ENCODE measurements around the gene AQP10. TPM values are rescaled to one million over a fixed set of nuclear protein-coding genes. Genes with fewer than 3 reads are reported as not detected.

Gene AQP10
- total and polyA plus RNA-seq, 8 donors = 0.07 to 0.09 TPM; not detected in 6

GRCh38 chr1:154351363-154352068 is 30.6 kb downstream of the AQP10 start:
- Histone ChIP-seq H3K9me3 (no peaks in the 10 kb centered on the region), H3K4me3 (no peak overlapping the region), H3K27ac (peak overlapping the region in 3 of 4 donors; percentile 63 to 76 (median 75)), H3K27me3 (no peaks in the 10 kb centered on the region), H3K4me1 (peaks cover 12 to 23% (median 19%) of the 10 kb centered on the region in 3 donors), H3K36me3 (peaks cover 0 to 2% (median 0%) of the 10 kb centered on the region in 3 donors)
- FAIRE-seq (no peak), DNase-seq (peak in 4 of 6 donors; percentile 55 to 72 (median 66)), ATAC-seq (peak; percentile 35 to 62 (median 46))
- intact Hi-C loops (cut with DNase I) = no loop called here
- no peak for TF ChIP-seq CTCF (IDR thresholded peaks at IDR 0.05)
- WGBS, 2 donors = 22 to 24% methylated on average over 14 of the region's 14 CpGs

GRCh38 chr1:154352245-154352580 is 31.3 kb downstream of the AQP10 start:
- Histone ChIP-seq H3K9me3 (no peaks in the 10 kb centered on the region), H3K36me3 (no peaks in the 10 kb centered on the region), H3K4me3 (peak overlapping the region; percentile 18 to 47 (median 30)), H3K27me3 (no peaks in the 10 kb centered on the region), H3K27ac (peak overlapping the region; percentile 49 to 76 (median 69)), H3K4me1 (peaks cover 12 to 23% (median 19%) of the 10 kb centered on the region in 3 donors)
- ATAC-seq (peak in 1 of 4 donors; percentile 0), FAIRE-seq (no peak), DNase-seq (no peak)
- WGBS, 2 donors = 23 to 24% methylated on average over 9 of the region's 9 CpGs
- intact Hi-C loops (cut with DNase I) = no loop called here
- no peak for TF ChIP-seq CTCF (IDR thresholded peaks at IDR 0.05)

- Histone ChIP-seq H3K27me3 (no peaks in the 10 kb centered on the region), H3K36me3 (no peaks in the 10 kb centered on the region), H3K27ac (peak overlapping the region; percentile 49 to 76 (median 69)), H3K4me1 (peaks cover 12 to 23% (median 19%) of the 10 kb centered on the region in 3 donors), H3K4me3 (peak overlapping the region; percentile 18 to 47 (median 30)), H3K9me3 (no peaks in the 10 kb centered on the region)
- peak in 5 of 6 donors; percentile 48 to 74 (median 62) for DNase-seq
- ATAC-seq = peak; percentile 59 to 69 (median 64)
- FAIRE-seq = no peak
- no peak for TF ChIP-seq CTCF (IDR thresholded peaks at IDR 0.05)
- intact Hi-C loops (cut with DNase I) = no loop called here
- WGBS, 2 donors = 0 to 1% methylated on average over 41 of the region's 41 CpGs
Observed at GRCh38 chr1:154352581-154353459, 31.9 kb downstream of the AQP10 start.

GRCh38 chr1:154353460-154353904 is 32.6 kb downstream of the AQP10 start:
- Histone ChIP-seq H3K9me3 (no peaks in the 10 kb centered on the region), H3K4me3 (peak overlapping the region in 2 of 4 donors; percentile 37 to 47), H3K27ac (peak overlapping the region; percentile 49 to 76 (median 69)), H3K36me3 (no peaks in the 10 kb centered on the region), H3K27me3 (no peaks in the 10 kb centered on the region), H3K4me1 (peaks cover 12 to 23% (median 19%) of the 10 kb centered on the region in 3 donors)
- peak in 3 of 6 donors; percentile 40 to 61 (median 50) for DNase-seq
- TF ChIP-seq CTCF (IDR thresholded peaks at IDR 0.05) = no peak
- intact Hi-C loops (cut with DNase I) = no loop called here
- FAIRE-seq = no peak
- WGBS, 2 donors = 4 to 8% methylated on average over 1 of the region's 1 CpG
- ATAC-seq = peak; percentile 73 to 74 (median 74)

All from pancreas (tissue), 10 donors.